ENCODE results near the gene RABGAP1L. TPM values are rescaled to one million over a fixed set of nuclear protein-coding genes. Genes with fewer than 3 reads are reported as not detected.
"Not testable (repeated sequence)": the region's sequence is repeated elsewhere in the genome, so short reads cannot be mapped to it uniquely, and the experiment has no call there.

The RABGAP1L gene
- total RNA-seq, 4 donors from 2014 or later, result 31.2 to 115 (median 62.5) TPM

- no peak for ATAC-seq
- H3K27ac ChIP-seq, result no peak overlapping the region
- WGBS, 2 donors (ENCODE audit: low coverage in 1 of 2), result 69% methylated on average over 3 to 4 of the region's 4 CpGs
- H3K27me3 ChIP-seq, result no peaks in the 10 kb centered on the region
- H3K9me3 ChIP-seq, result no peaks in the 10 kb centered on the region
- H3K4me3 ChIP-seq, result no peak overlapping the region
- H3K36me3 ChIP-seq, result peaks cover 0 to 3% of the 10 kb centered on the region in 2 donors
- H3K4me1 ChIP-seq, result no peaks in the 10 kb centered on the region
- no peak for TF ChIP-seq POLR2A (IDR thresholded peaks at IDR 0.05)
- no peak for TF ChIP-seq EP300 (IDR thresholded peaks at IDR 0.05)
- TF ChIP-seq CTCF (IDR thresholded peaks at IDR 0.05), result no peak
- no peak for TF ChIP-seq POLR2AphosphoS5 (IDR thresholded peaks at IDR 0.05)
Observed at GRCh38 chr1:174890024-174890423, 730.7 kb downstream of the RABGAP1L start.

GRCh38 chr1:174892016-174892415 is 732.7 kb downstream of the RABGAP1L start:
- Histone ChIP-seq H3K36me3 (peaks cover 0 to 3% of the 10 kb centered on the region in 2 donors), H3K4me3 (no peak overlapping the region), H3K4me1 (no peaks in the 10 kb centered on the region), H3K9me3 (no peaks in the 10 kb centered on the region), H3K27ac (no peak overlapping the region), H3K27me3 (no peaks in the 10 kb centered on the region)
- ATAC-seq, result no peak
- 97% methylated on average over 9 of the region's 15 CpGs; no CpG with 5 or more reads in 1 of the 2 donors for WGBS, 2 donors (ENCODE audit: low coverage in 1 of 2)
- TF ChIP-seq CTCF (IDR thresholded peaks at IDR 0.05) (no peak), POLR2A (IDR thresholded peaks at IDR 0.05) (no peak), POLR2AphosphoS5 (IDR thresholded peaks at IDR 0.05) (no peak), EP300 (IDR thresholded peaks at IDR 0.05) (no peak)

GRCh38 chr1:174894117-174894762 is 734.9 kb downstream of the RABGAP1L start:
- WGBS, 2 donors (ENCODE audit: low coverage in 1 of 2), result 89 to 100% methylated on average over 2 of the region's 2 CpGs
- Histone ChIP-seq H3K4me3 (no peak overlapping the region), H3K9me3 (no peaks in the 10 kb centered on the region), H3K27me3 (no peaks in the 10 kb centered on the region), H3K4me1 (no peaks in the 10 kb centered on the region), H3K27ac (no peak overlapping the region), H3K36me3 (peaks cover 0 to 3% of the 10 kb centered on the region in 2 donors)
- TF ChIP-seq EP300 (IDR thresholded peaks at IDR 0.05), result no peak
- no peak for TF ChIP-seq POLR2AphosphoS5 (IDR thresholded peaks at IDR 0.05)
- no peak for TF ChIP-seq CTCF (IDR thresholded peaks at IDR 0.05)
- no peak for TF ChIP-seq POLR2A (IDR thresholded peaks at IDR 0.05)
- no peak for ATAC-seq

- H3K27ac ChIP-seq, H3K9me3 ChIP-seq, H3K36me3 ChIP-seq, ATAC-seq, H3K4me3 ChIP-seq, H3K27me3 ChIP-seq, H3K4me1 ChIP-seq: not testable (repeated sequence)
- WGBS, 2 donors (ENCODE audit: low coverage in 1 of 2), result 100% methylated on average over 1 of the region's 1 CpG
Observed at GRCh38 chr1:174895610-174896009, 736.3 kb downstream of the RABGAP1L start.

- TF ChIP-seq POLR2AphosphoS5 (IDR thresholded peaks at IDR 0.05), result no peak
- no peak for TF ChIP-seq EP300 (IDR thresholded peaks at IDR 0.05)
- TF ChIP-seq CTCF (IDR thresholded peaks at IDR 0.05), result no peak
- TF ChIP-seq POLR2A (IDR thresholded peaks at IDR 0.05), result no peak
- Histone ChIP-seq H3K9me3 (no peaks in the 10 kb centered on the region), H3K27me3 (no peaks in the 10 kb centered on the region), H3K4me1 (no peaks in the 10 kb centered on the region), H3K36me3 (peaks cover 0 to 3% of the 10 kb centered on the region in 2 donors), H3K4me3 (no peak overlapping the region), H3K27ac (no peak overlapping the region)
- WGBS, 2 donors (ENCODE audit: low coverage in 1 of 2), result 87 to 88% methylated on average over 3 of the region's 3 CpGs
- no peak for ATAC-seq
Observed at GRCh38 chr1:174898102-174898797, 738.9 kb downstream of the RABGAP1L start.

All from gastroesophageal sphincter (tissue), 4 donors.